Heart right ventricle (tissue), 16 donors: ENCODE data around the gene PPP1CC. TPM values are rescaled to one million over a fixed set of nuclear protein-coding genes. Genes with fewer than 3 reads are reported as not detected.
"Not testable (repeated sequence)": the region's sequence is repeated elsewhere in the genome, so short reads cannot be mapped to it uniquely, and the experiment has no call there.

Experiments
- ATAC-seq, 8 donors: fragments of 200-7000 bp; cut with Tn5 transposase; one replicate each; pipeline ENCODE4 v1.9.1; 2020; ENCODE audit warnings: mild to moderate bottlenecking in 8 of 8, moderate library complexity in 8 of 8, moderate number of reproducible peaks in 1 of 8
- DNase-seq, 2 donors: peaks; one replicate each; pipeline ENCODE4 v3.0.0-alpha.2; 2020
- H3K27ac ChIP-seq, 10 donors: fragments of 200-600 bp; sonication (generic) in 2 of 10; one replicate each; pipeline versions ENCODE4 v1.5.0 to v1.8.0; 2020 to 2022; ENCODE audit warnings: mild to moderate bottlenecking in 3 of 10
- H3K27me3 ChIP-seq, 7 donors: fragments of 200-600 bp; one replicate each; pipeline ENCODE4 v1.8.0; 2021 to 2022; ENCODE audit warnings: mild to moderate bottlenecking in 2 of 7
- H3K36me3 ChIP-seq, 9 donors: fragments of 200-600 bp; sonication (generic) in 1 of 9; one replicate each; pipeline versions ENCODE4 v1.5.0 to v1.8.0; 2020 to 2022; ENCODE audit warnings: mild to moderate bottlenecking in 2 of 9
- H3K4me1 ChIP-seq, 9 donors: fragments of 200-600 bp; sonication (generic) in 1 of 9; one replicate each; pipeline versions ENCODE4 v1.5.0 to v1.8.0; 2020 to 2022; ENCODE audit warnings: mild to moderate bottlenecking in 4 of 9
- H3K4me3 ChIP-seq, 10 donors: fragments of 200-600 bp; sonication (generic) in 2 of 10; one replicate each; pipeline versions ENCODE4 v1.5.0 to v1.8.0; 2020 to 2022; ENCODE audit warnings: mild to moderate bottlenecking in 7 of 10, moderate library complexity in 2 of 10
- H3K9me3 ChIP-seq, 11 donors: fragments of 200-600 bp in 10 of 11; sonication (generic) in 2 of 11; one replicate each; pipeline versions ENCODE4 v1.5.0 to v1.8.0; 2013 to 2022; ENCODE audit warnings: mild to moderate bottlenecking in 2 of 11, control low read depth in 1 of 11, moderate library complexity in 1 of 11
- CTCF ChIP-seq, 9 donors: fragments of 200-600 bp; sonication (generic) in 2 of 9; IDR thresholded peaks; one replicate each; pipeline versions ENCODE4 v1.5.0 to v1.8.0; 2021 to 2022; ENCODE audit warnings: antibody characterized with exemption in 9 of 9, mild to moderate bottlenecking in 5 of 9, moderate library complexity in 1 of 9
- WGBS, 2 donors: extraction: QIAGEN DNeasy Blood & Tissue Kit; methylation state at CpG; one replicate each; pipeline ENCODE4 v1.1.7; 2013; ENCODE audit warnings: inconsistent platforms in 1 of 2; 5-methylcytosine and 5-hydroxymethylcytosine counted together
- intact Hi-C, 10 donors: fragments of 100-400 bp; cut with DNase I; formaldehyde crosslinking; loops; one replicate each; pipeline versions ENCODE4 v1.11.1 to v1.14.2; 2022
- polyA plus RNA-seq, 2 donors: library from polyadenylated mRNA; stranded (reverse); fragments of 200-250 nt; gene quantifications; one replicate each; pipeline ENCODE4 v1.2.3, GENCODE V29; 2013
- total RNA-seq, 10 donors: library from RNA; stranded (reverse); fragmentation: NEBNext Ultra II Directional in 3 of 10; extraction: Animal tissue kit (Norgen Biotek cat#: 25700) in 3 of 10; gene quantifications; one replicate each; pipeline versions ENCODE4 v1.2.1 to v1.2.4, GENCODE V29; 2021 to 2023
- donor health status: Arrhythmogenic right ventricular cardiomyopathy.
- donor health status: ischemic (EF 13 %, LVEDD 7.1; RV severe dilation, severe dysfunction).
- donor health status: healthy with polysubstance abuse.
- donor health status: DM: no; HTN: yes; CAD: no.
- donor health status: DM: no; HTN: no; CAD: no.
- donor health status: ischemic (EF 25% LVEDD 6.9; RV normal size, moderate dysfunction).
- donor health status: ischemic (EF 25% LVEDD 5.7; RV mildly dilated, moderate dysfunction).
- donor health status: healthy.
- donor health status: DM: yes; HTN: yes; CAD: no.
- donor health status: Ischemic cardiomyopathy.
- donor health status: ischemic (EF 35%, LVEDD 5.7; RV mildly dilated, moderate dysfunction).
- donor health status: nonischemic (EF 11% LVEDD 7.7; RV severe dilation, severe dysfunction).
- donor health status: DM: yes; HTN: yes; CAD: no.
- donor health status: PGD.
- donor health status: ischemic (EF 29% LVEDD 5.4; RV normal size, mild dysfunction).
- donor health status: nonischemic (EF 23%, LVEDD 6.1; RV moderate dilation, normal function).

PPP1CC gene
- total and polyA plus RNA-seq, 12 donors = 66.0 to 248 (median 134) TPM

GRCh38 chr12:110725267-110725666, 17.4 kb downstream of the PPP1CC start:
- DNase-seq (no peak), ATAC-seq (no peak)
- Histone ChIP-seq H3K27ac (no peak overlapping the region), H3K36me3 (peaks cover 6 to 100% (median 76%) of the 10 kb centered on the region in 9 donors), H3K4me3 (no peak overlapping the region), H3K4me1 (peaks cover 0 to 23% (median 4%) of the 10 kb centered on the region in 9 donors), H3K9me3 (no peaks in the 10 kb centered on the region), H3K27me3 (no peaks in the 10 kb centered on the region)
- no peak for TF ChIP-seq CTCF (IDR thresholded peaks at IDR 0.05)
- WGBS, 2 donors = 82 to 88% methylated on average over 4 of the region's 4 CpGs
- intact Hi-C loops = no loop called here

- H3K9me3 ChIP-seq, H3K27me3 ChIP-seq, DNase-seq, H3K4me3 ChIP-seq, ATAC-seq, H3K27ac ChIP-seq, intact Hi-C loops: not testable (repeated sequence)
- 85 to 92% methylated on average over 3 of the region's 3 CpGs for WGBS, 2 donors
- peaks cover 6 to 100% (median 74%) of the 10 kb centered on the region in 9 donors for H3K36me3 ChIP-seq
- peaks cover 0 to 17% (median 4%) of the 10 kb centered on the region in 9 donors for H3K4me1 ChIP-seq
Measured at GRCh38 chr12:110722892-110723291, 19.8 kb downstream of the PPP1CC start.

- peaks cover 6 to 100% (median 74%) of the 10 kb centered on the region in 9 donors for H3K36me3 ChIP-seq
- peaks cover 0 to 9% (median 0%) of the 10 kb centered on the region in 9 donors for H3K4me1 ChIP-seq
- intact Hi-C loops = no loop called here
- TF ChIP-seq CTCF (IDR thresholded peaks at IDR 0.05) = no peak
- H3K27me3 ChIP-seq = no peaks in the 10 kb centered on the region
- no peak overlapping the region for H3K27ac ChIP-seq
- no peak overlapping the region for H3K4me3 ChIP-seq
- H3K9me3 ChIP-seq = no peaks in the 10 kb centered on the region
- DNase-seq (no peak), ATAC-seq (no peak)
Measured at GRCh38 chr12:110721570-110721969, 21.1 kb downstream of the PPP1CC start.

GRCh38 chr12:110720516-110720915, 22.2 kb downstream of the PPP1CC start:
- DNase-seq (no peak), ATAC-seq (no peak)
- H3K9me3 ChIP-seq = no peaks in the 10 kb centered on the region
- no peak overlapping the region for H3K27ac ChIP-seq
- no peak for TF ChIP-seq CTCF (IDR thresholded peaks at IDR 0.05)
- no peak overlapping the region for H3K4me3 ChIP-seq
- H3K36me3 ChIP-seq = peaks cover 4 to 94% (median 70%) of the 10 kb centered on the region in 9 donors
- no peaks in the 10 kb centered on the region for H3K27me3 ChIP-seq
- peaks cover 0 to 3% (median 0%) of the 10 kb centered on the region in 9 donors for H3K4me1 ChIP-seq
- intact Hi-C loops = no loop called here

- WGBS, 2 donors = 91 to 93% methylated on average over 7 of the region's 7 CpGs
- TF ChIP-seq CTCF (IDR thresholded peaks at IDR 0.05) = no peak
Measured at GRCh38 chr12:110718222-110718908, 24.3 kb downstream of the PPP1CC start.

More at GRCh38 chr12:110718222-110718908, 24.3 kb downstream of the PPP1CC start:
- intact Hi-C loops = no loop called here
- no peaks in the 10 kb centered on the region for H3K4me1 ChIP-seq
- ATAC-seq (no peak), DNase-seq (no peak)
- H3K9me3 ChIP-seq = no peaks in the 10 kb centered on the region
- no peak overlapping the region for H3K4me3 ChIP-seq
- H3K27ac ChIP-seq = no peak overlapping the region
- peaks cover 0 to 75% (median 50%) of the 10 kb centered on the region in 9 donors for H3K36me3 ChIP-seq
- H3K27me3 ChIP-seq = no peaks in the 10 kb centered on the region
